ENCODE measurements around the gene PSMD12. TPM values are rescaled to one million over a fixed set of nuclear protein-coding genes. Genes with fewer than 3 reads are reported as not detected.
"Not testable (repeated sequence)": the region's sequence is repeated elsewhere in the genome, so short reads cannot be mapped to it uniquely, and the experiment has no call there.

Gene PSMD12
- total and polyA plus RNA-seq, 7 experiments from 2014 or later: 30.4 to 54.4 (median 37.1) TPM

DNA sequence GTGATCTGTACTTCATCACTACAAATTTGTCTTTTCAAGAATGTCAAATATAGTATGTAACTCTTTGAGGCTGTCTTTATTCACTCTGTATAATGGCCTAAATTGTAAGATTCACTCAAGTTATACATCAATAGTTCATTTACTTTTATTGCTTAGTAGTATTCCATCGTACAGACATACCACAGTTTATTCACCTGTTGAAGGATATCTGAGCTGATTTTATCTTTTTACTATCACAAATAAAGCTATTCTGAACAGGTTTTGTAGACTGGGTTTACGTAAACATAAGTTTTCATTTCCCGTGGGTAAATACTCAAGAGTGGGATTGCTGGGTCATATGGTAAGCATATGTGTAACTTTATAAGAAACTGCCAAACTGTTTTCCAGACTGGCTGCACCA lies 18.6 kb downstream of the PSMD12 start:
- ChIA-PET POLR2A (no interaction called here), CTCF (no interaction called here)
- intact Hi-C loops (cut with micrococcal nuclease): no loop called here

DNA sequence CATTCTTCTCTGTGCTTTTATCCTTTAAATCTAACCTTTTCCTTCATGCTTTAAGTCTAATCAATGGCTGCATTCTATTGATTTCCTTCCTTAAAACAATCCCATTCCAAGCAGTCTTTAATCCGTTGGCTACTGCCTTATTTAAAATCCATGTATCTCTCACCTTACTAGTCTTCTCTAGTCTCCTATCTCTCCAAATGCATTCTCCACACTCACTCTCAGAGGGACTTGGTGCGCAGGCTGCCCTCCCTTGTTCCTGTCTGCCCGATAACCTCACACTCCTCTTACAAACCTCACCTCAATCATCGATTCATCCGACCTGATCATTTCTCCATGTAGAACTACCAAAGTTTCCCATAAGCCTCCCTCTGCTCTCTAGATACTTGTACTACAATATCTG lies 23.1 kb downstream of the PSMD12 start:
- CTCF ChIA-PET: no interaction called here
- Histone ChIP-seq H3K27ac (ENCODE audit: low read depth, low read length) (no peak overlapping the region), H3K4me3 (ENCODE audit: low read length) (no peak overlapping the region), H3K4me1 (ENCODE audit: control insufficient read depth in 2 of 2, insufficient read depth in 2 of 2, low read length in 2 of 2) (no peaks in the 10 kb centered on the region), H3K27me3 (ENCODE audit: control insufficient read depth in 2 of 2, insufficient read depth in 2 of 2, low read length in 2 of 2) (no peaks in the 10 kb centered on the region), H3K9me3 (ENCODE audit: control insufficient read depth in 2 of 3, low read length in 3 of 3) (no peaks in the 10 kb centered on the region), H3K36me3 (ENCODE audit: control insufficient read depth in 2 of 3, insufficient read depth in 3 of 3, low read length in 3 of 3) (peaks cover 19 to 74% (median 36%) of the 10 kb centered on the region in 3 experiments)
- H3K36me3 Mint-ChIP-seq: peaks cover 18 to 62% (median 35%) of the 10 kb centered on the region in 5 donors
- DNase-seq (no peak), ATAC-seq (no peak)
- H3K27me3 Mint-ChIP-seq: no peaks in the 10 kb centered on the region
- no peaks in the 10 kb centered on the region for H3K4me1 Mint-ChIP-seq
- POLR2A ChIA-PET: interaction anchor here (1.3 kb wide), 1 partner anchor 13 kb away, joined by 3 read pairs; no protein-coding TSS in a partner anchor
- no peak overlapping the region for H3K4me3 Mint-ChIP-seq
- intact Hi-C loops (cut with micrococcal nuclease): no loop called here
- H3K27ac Mint-ChIP-seq: peak overlapping the region in 5 of 9 donors; percentile 6 to 56 (median 17)
- H3K9me3 Mint-ChIP-seq: no peaks in the 10 kb centered on the region

More for the DNA sequence above, 18.6 kb downstream of the PSMD12 start:
- Mint-ChIP-seq H3K27ac (peak overlapping the region in 1 of 9 donors; percentile 19), H3K27me3 (no peaks in the 10 kb centered on the region), H3K9me3 (no peaks in the 10 kb centered on the region), H3K36me3 (peaks cover 8 to 49% (median 26%) of the 10 kb centered on the region in 5 donors), H3K4me3 (no peak overlapping the region), H3K4me1 (peaks cover 0 to 6% (median 0%) of the 10 kb centered on the region in 7 donors)
- DNase-seq (no peak), ATAC-seq (no peak)
- Histone ChIP-seq H3K9me3 (ENCODE audit: control insufficient read depth in 2 of 3, low read length in 3 of 3) (no peaks in the 10 kb centered on the region), H3K4me1 (ENCODE audit: control insufficient read depth in 2 of 2, insufficient read depth in 2 of 2, low read length in 2 of 2) (no peaks in the 10 kb centered on the region), H3K4me3 (ENCODE audit: low read length) (no peak overlapping the region), H3K27ac (ENCODE audit: low read depth, low read length) (no peak overlapping the region), H3K27me3 (ENCODE audit: control insufficient read depth in 2 of 2, insufficient read depth in 2 of 2, low read length in 2 of 2) (no peaks in the 10 kb centered on the region), H3K36me3 (ENCODE audit: control insufficient read depth in 2 of 3, insufficient read depth in 3 of 3, low read length in 3 of 3) (peaks cover 31 to 81% (median 38%) of the 10 kb centered on the region in 3 experiments)

- ATAC-seq; H3K27me3 ChIP-seq (ENCODE audit: control insufficient read depth in 2 of 2, insufficient read depth in 2 of 2, low read length in 2 of 2); H3K27ac ChIP-seq (ENCODE audit: low read depth, low read length); intact Hi-C loops (cut with micrococcal nuclease); DNase-seq; H3K4me3 Mint-ChIP-seq; H3K4me1 ChIP-seq (ENCODE audit: control insufficient read depth in 2 of 2, insufficient read depth in 2 of 2, low read length in 2 of 2); H3K4me3 ChIP-seq (ENCODE audit: low read length); POLR2A ChIA-PET; H3K27me3 Mint-ChIP-seq; H3K4me1 Mint-ChIP-seq; H3K9me3 ChIP-seq (ENCODE audit: control insufficient read depth in 2 of 3, low read length in 3 of 3); H3K9me3 Mint-ChIP-seq: not testable (repeated sequence)
- peaks cover 4 to 31% (median 14%) of the 10 kb centered on the region in 3 experiments for H3K36me3 ChIP-seq (ENCODE audit: control insufficient read depth in 2 of 3, insufficient read depth in 3 of 3, low read length in 3 of 3)
- CTCF ChIA-PET: interaction anchor here (0.7 kb wide), 2 partner anchors 15 to 352 kb away, joined by 3 to 4 read pairs; no protein-coding TSS in a partner anchor
- Mint-ChIP-seq H3K36me3 (peaks cover 14 to 31% (median 24%) of the 10 kb centered on the region in 5 donors), H3K27ac (peak overlapping the region in 4 of 9 donors; percentile 10 to 43 (median 22))
Observed at GRCh38 chr17:67338353-67338752, 28.0 kb downstream of the PSMD12 start.

DNA sequence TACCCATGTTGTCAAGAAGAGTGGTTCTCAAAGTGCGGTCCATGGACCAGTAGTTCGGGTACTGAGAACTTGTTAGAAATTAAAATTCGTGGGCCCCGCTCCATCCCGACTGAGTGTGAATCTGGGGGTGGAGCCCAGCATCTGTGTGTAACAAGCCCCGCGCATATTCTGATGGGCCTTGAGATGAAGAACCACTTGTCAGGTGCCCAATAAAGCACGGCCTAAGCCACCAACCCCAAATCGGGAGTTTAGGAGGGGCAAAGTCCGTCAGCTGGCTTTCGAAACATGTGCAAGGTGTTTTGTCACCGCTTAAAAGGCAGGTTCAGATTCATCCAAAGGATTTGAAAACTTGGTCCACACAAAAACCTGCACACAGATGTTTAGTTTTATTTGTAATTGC lies 29.5 kb downstream of the PSMD12 start:
- Mint-ChIP-seq H3K9me3 (no peaks in the 10 kb centered on the region), H3K4me1 (no peaks in the 10 kb centered on the region), H3K27me3 (no peaks in the 10 kb centered on the region), H3K4me3 (no peak overlapping the region), H3K27ac (peak overlapping the region in 2 of 9 donors; percentile 18 to 29), H3K36me3 (peaks cover 14 to 24% (median 17%) of the 10 kb centered on the region in 5 donors)
- Histone ChIP-seq H3K27me3 (ENCODE audit: control insufficient read depth in 2 of 2, insufficient read depth in 2 of 2, low read length in 2 of 2) (no peaks in the 10 kb centered on the region), H3K9me3 (ENCODE audit: control insufficient read depth in 2 of 3, low read length in 3 of 3) (no peaks in the 10 kb centered on the region), H3K27ac (ENCODE audit: low read depth, low read length) (no peak overlapping the region), H3K36me3 (ENCODE audit: control insufficient read depth in 2 of 3, insufficient read depth in 3 of 3, low read length in 3 of 3) (peaks cover 0 to 17% (median 8%) of the 10 kb centered on the region in 3 experiments), H3K4me3 (ENCODE audit: low read length) (no peak overlapping the region), H3K4me1 (ENCODE audit: control insufficient read depth in 2 of 2, insufficient read depth in 2 of 2, low read length in 2 of 2) (no peaks in the 10 kb centered on the region)
- POLR2A ChIA-PET: no interaction called here
- DNase-seq: no peak
- ATAC-seq: no peak
- CTCF ChIA-PET: no interaction called here
- intact Hi-C loops (cut with micrococcal nuclease): no loop called here

GRCh38 chr17:67335245-67335835 lies 31.0 kb downstream of the PSMD12 start:
- peak overlapping the region in 1 of 9 donors; percentile 8 for H3K27ac Mint-ChIP-seq
- no peaks in the 10 kb centered on the region for H3K4me1 Mint-ChIP-seq
- H3K27ac ChIP-seq (ENCODE audit: low read depth, low read length): no peak overlapping the region
- H3K4me3 Mint-ChIP-seq: no peak overlapping the region
- H3K27me3 Mint-ChIP-seq: no peaks in the 10 kb centered on the region
- H3K9me3 Mint-ChIP-seq: no peaks in the 10 kb centered on the region
- H3K9me3 ChIP-seq (ENCODE audit: control insufficient read depth in 2 of 3, low read length in 3 of 3): no peaks in the 10 kb centered on the region
- ATAC-seq (no peak), DNase-seq (no peak)
- ChIA-PET POLR2A (no interaction called here), CTCF (no interaction called here)
- H3K36me3 Mint-ChIP-seq: peaks cover 2 to 12% (median 6%) of the 10 kb centered on the region in 5 donors
- H3K27me3 ChIP-seq (ENCODE audit: control insufficient read depth in 2 of 2, insufficient read depth in 2 of 2, low read length in 2 of 2): no peaks in the 10 kb centered on the region
- peaks cover 0 to 4% (median 2%) of the 10 kb centered on the region in 3 experiments for H3K36me3 ChIP-seq (ENCODE audit: control insufficient read depth in 2 of 3, insufficient read depth in 3 of 3, low read length in 3 of 3)
- intact Hi-C loops (cut with micrococcal nuclease): no loop called here
- no peaks in the 10 kb centered on the region for H3K4me1 ChIP-seq (ENCODE audit: control insufficient read depth in 2 of 2, insufficient read depth in 2 of 2, low read length in 2 of 2)
- no peak overlapping the region for H3K4me3 ChIP-seq (ENCODE audit: low read length)

DNA sequence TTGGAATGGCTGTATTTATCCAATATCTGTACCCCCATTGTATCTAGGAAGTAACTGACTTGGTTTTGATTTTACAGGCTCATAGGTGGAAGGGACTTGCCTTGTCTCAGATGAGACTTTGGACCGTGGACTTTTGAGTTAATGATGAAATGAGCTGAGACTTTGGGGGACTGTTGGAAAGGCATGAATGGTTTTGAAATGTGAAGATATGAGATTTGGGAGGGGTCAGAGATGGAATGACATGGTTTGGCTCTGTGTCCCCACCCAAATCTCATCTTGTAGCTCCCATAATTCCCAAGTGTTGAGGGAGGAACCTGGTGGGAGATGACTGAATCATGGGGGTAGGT lies 34.2 kb downstream of the PSMD12 start:
- H3K4me1 ChIP-seq (ENCODE audit: control insufficient read depth in 2 of 2, insufficient read depth in 2 of 2, low read length in 2 of 2); H3K36me3 ChIP-seq (ENCODE audit: control insufficient read depth in 2 of 3, insufficient read depth in 3 of 3, low read length in 3 of 3); H3K27me3 ChIP-seq (ENCODE audit: control insufficient read depth in 2 of 2, insufficient read depth in 2 of 2, low read length in 2 of 2); H3K4me3 Mint-ChIP-seq; intact Hi-C loops (cut with micrococcal nuclease); H3K4me1 Mint-ChIP-seq; H3K36me3 Mint-ChIP-seq; H3K27ac ChIP-seq (ENCODE audit: low read depth, low read length); H3K4me3 ChIP-seq (ENCODE audit: low read length); CTCF ChIA-PET; H3K9me3 ChIP-seq (ENCODE audit: control insufficient read depth in 2 of 3, low read length in 3 of 3); ATAC-seq; DNase-seq; H3K27me3 Mint-ChIP-seq; POLR2A ChIA-PET: not testable (repeated sequence)
- Mint-ChIP-seq H3K27ac (peak overlapping the region in 2 of 9 donors; percentile 20 to 32), H3K9me3 (peaks cover 0 to 11% (median 0%) of the 10 kb centered on the region in 11 donors)

Measured in naive thymus-derived CD4-positive, alpha-beta T cell (primary cell).